ENCODE measurements around the gene ARHGAP11B.
A peak's percentile ranks its signal among the peaks of the same experiment; 100 is the strongest.
"Not testable (repeated sequence)": the region's sequence is repeated elsewhere in the genome, so short reads cannot be mapped to it uniquely, and the experiment has no call there.

Gene ARHGAP11B

DNA sequence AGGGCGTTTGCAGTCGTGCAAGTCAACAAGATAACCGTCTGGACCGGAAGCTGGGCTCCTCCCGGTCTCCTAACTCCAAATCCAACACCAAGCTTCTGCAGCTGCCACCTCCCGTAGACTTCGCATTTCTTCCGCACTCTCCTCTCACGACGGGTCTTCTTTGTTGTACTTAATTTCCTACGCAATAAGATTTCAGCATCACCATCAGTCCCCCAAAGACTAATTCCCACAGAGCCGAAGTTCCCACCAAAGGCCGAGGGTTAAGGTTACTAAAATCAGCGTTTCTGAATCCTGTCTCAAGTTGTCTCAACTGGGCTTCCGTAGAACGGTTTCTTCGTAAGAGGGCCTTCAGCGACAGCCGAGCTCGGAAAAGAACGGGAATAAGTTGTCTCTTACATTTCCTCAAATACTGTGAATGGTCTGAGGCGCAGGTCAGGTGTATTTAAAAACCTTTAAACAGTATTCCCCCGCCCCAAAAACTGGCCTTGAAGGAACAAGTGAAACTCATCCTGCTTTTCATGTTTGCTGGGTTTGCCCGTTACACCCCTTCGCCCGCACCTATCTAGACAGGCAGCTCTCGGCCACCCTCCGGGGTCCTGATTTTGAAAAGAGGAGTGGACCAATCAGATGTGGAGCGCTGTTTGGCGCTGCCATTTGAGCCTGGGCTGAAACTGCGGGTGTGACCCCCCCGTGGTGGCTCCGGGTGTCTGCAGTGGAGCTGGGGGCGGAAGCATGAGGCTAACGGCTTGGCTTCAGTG is at the start of gene ARHGAP11B:
ARHGAP11B (plus strand) TSS at position 693 of the 758 bp plus-strand sequence.
- peak; percentile 98 for DNase-seq (ENCODE audit: low read depth)

DNA sequence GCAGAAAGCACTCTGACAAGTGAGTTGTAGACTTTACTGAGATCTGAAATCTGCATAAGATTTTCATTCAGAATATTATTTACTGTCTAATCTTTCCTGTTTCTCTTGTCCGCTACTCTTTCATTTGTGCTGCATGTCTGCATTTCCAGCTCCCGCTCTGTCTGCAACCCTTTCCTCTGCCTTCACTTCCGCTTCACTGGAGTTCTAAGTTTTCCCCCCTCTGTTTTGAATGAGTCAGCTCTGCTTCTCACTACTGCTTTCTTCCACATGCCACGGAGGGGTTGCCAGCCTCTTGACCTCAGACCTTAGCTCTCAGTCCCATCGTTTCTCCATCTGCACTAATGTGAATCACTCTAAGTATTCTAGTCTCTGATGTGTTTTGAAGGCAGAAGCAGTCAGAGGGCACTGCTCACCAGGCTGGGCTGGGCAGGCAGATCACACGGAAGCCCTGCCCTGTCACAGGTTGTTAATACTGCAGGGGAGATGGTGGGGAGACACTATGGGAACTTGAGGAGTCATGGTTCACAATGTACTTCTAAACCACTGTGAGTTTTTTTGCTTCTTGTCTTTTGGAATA is 46.4 kb upstream of the ARHGAP11B start:
- not testable (repeated sequence) for DNase-seq (ENCODE audit: low read depth)

DNA sequence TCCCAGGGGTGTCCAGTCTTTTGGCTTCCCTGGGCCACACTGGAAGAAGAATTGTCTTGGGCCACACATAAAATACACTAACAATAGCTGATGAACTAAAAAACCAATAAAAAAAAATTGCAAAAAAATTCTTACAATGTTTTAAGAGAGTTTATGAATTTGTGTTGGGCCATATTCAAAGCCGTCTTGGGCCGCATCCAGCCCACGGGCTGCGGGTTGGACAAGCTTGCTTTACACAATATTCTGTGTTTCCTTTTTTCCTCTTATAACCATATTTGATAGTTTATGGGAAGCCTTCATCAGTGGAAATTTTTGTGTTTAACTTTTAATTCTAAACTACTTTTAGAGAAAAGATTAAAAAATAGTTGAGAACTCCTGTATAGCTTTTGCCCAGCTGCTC is 45.2 kb upstream of the ARHGAP11B start:
- DNase-seq (ENCODE audit: low read depth) = not testable (repeated sequence)

DNA sequence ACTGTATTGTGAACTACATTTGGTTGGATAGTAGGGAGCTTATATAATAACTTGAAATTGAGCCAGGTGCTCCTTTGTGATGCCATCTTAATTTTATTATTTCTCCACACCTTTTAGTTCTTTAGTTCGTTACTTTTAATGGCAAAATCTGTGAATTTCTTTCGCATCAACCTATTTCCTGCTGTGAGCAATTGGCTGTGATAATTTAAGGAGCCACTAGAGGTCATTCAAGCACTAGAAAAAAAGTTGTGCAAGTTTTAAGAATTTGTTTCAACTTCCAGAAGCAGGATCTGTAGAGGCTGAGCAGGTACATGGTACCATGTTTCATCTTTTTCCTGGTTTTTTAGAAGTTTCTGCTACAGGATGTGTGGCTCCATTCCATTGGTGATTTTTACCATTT is 27.0 kb upstream of the ARHGAP11B start:
- not testable (repeated sequence) for DNase-seq (ENCODE audit: low read depth)

DNA sequence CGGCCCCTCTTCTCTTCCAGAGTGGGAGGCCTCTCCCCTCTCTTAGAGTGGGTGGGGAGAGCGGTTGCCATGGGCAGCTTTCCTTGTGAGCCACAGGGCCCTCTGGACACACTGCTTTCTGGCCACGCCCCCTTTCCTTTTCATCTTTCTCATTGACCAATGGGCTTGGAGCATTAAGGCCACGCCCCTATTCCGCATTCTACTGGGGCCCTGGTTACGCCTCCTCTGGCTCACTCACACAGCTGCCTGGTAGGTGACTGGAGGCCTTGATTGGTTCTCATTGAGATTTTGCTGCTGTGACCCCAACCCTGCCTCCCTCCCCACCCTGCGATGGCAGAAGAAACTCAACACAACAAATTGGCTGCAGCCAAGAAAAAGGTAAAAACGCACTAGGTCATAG is 22.1 kb upstream of the ARHGAP11B start, which contains the start of gene GOLGA8H:
GOLGA8H (plus strand) TSS at position 233 of the 400 bp plus-strand sequence; CDS start at position 331, 98 bp downstream.
- not testable (repeated sequence) for DNase-seq (ENCODE audit: low read depth)

DNA sequence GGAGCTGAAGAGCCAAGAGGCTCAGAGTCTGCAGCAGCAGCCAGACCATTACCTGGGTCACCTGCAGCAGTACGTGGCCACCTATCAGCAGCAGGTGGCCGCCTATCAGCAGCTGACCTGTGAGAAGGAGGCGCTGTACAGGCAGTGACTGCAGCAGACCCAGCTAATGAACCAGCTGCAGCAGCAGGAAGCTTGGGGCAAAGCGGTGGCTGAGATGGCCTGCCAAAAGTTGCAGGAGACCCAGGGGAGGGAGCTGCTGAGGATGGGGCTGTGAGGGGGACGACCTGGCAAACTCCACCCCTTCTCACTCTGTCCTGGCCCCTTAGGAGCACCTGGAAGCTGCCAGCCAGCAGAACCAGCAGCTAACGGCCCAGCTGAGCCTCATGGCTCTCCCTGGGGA is 13.7 kb upstream of the ARHGAP11B start:
- not testable (repeated sequence) for DNase-seq (ENCODE audit: low read depth)

DNA sequence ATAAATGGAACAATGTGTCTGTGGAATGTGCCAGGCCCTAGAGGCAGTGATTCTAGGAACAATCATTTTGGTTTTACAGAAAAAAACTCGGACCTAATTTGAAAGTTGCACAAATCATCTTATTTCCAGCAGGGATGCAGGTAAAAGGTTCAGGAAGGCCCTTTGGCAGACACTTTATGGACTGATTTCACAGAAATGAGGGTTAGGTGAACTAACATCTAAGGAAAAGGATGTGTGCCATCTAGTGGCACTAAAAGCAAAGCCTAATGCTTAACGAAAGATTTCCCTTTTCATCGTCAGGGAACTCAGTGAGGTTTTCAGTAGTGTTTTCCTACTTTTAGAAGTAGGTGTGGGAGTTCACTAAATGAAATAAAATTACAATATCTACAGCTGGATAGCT is 4.6 kb upstream of the ARHGAP11B start:
- DNase-seq (ENCODE audit: low read depth) = peak; percentile 34

DNA sequence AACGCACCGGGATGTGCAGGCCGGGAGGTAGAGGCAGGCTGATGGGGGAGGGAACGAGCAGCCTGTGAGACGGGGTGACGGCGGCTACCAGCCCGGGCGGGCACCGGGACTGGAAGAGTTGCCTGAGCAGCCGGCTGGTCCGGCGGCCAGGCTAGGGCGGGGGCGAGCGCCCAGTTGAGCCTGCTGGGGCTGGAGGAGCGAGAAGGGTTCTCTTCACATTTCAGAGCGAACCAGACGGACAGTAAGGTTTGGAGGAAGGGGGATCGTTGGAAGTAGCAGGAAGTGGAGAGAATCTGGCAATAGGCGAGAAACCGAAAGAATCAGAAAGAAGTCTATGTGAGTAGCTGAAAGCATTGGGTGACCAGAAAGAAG is 252 bp downstream of the ARHGAP11B start:
- peak; percentile 13 for DNase-seq (ENCODE audit: low read depth)

DNA sequence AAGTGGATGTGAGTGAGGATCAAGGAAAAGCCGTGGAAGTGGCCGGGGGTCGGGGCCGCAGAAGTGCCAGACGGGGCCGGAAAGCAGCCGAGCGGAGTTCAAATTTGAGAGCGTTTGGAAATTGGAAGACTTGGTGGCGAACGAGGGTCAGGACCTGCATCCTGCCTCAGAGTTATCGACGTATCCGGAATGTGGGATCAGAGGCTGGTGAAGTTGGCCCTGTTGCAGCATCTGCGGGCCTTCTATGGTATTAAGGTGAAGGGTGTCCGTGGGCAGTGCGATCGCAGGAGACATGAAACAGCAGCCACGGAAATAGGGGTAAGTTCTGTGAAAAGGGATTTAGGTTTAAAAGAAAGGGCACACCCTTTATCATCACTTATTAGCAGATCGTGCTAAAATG is 704 bp downstream of the ARHGAP11B start:
- peak; percentile 36 for DNase-seq (ENCODE audit: low read depth)

DNA sequence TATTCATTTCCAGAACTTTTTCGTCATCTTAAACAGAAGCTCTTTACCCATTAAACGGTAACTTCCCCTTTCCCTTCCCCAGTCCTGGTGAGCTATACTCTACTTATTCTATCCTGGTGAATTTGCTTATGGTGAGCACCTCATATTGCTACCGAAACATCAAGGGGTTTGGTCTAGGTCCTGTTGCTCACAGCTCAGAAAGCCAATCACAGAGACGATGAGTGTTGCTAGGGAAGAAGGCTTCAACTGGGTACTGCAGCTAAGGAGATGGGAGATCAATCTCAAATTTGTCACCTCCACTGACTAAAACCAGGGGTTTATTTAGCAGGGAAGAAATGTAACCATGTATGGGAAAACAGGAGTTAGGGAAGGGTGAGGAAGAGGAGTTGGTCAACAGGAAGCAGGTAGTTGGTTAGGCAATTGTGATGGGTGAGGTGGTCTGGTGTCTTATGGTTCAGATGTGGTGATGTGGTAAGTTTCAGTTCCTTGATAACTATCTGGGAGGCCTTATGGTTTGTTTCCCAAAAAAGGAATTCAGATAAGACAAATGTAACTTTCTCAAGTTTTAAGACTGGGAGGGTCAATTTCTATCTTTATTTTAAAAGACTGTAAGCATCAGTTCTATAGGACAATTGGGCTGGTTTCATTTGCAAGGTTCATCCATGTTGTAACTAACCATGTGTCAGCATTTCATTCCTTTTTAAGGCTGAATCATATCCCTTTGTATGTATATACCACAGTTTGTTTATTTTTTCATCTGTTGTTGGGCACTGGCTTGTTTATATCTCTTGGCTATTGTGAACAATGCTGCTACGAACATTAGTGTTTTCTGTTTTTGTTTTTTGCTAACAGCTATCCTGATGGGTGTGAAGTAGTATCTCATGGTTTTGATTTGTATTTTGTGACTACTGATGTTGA is 24.3 kb downstream of the ARHGAP11B start:
- DNase-seq (ENCODE audit: low read depth) = peak; percentile 76

DNA sequence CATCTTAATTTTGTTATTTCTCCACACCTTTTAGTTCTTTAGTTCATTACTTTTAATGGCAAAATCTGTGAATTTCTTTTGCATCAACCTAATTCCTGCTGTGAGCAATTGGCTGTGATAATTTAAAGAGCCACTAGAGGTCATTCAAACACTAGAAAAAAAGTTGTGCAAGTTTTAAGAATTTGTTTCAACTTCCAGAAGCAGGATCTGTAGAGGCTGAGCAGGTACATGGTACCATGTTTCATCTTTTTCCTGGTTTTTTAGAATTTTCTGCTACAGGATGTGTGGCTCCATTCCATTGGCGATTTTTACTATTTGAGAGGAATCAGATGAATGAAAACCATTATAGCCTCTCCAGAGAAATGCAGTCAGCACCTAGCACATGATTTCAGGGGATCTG is 35.2 kb downstream of the ARHGAP11B start:
- peak; percentile 24 for DNase-seq (ENCODE audit: low read depth)

DNA sequence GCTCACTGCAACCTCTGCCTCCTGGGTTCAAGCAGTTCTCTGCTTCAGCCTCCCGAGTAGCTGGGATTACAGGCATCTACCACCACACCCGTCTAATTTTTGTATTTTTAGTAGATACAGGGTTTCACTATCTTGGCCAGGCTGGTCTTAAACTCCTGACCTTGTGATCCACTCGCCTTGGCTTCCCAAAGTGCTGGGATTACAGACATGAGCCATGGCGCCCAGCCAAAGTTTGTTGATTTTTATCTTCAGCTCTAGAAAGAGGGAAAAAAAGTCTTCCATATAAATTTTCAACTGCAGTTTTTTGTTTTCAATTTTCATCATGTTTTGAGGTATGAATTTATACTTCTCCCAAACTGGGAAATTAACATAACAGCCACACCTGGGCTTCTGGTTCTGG is 43.7 kb downstream of the ARHGAP11B start:
- not testable (repeated sequence) for DNase-seq (ENCODE audit: low read depth)

DNA sequence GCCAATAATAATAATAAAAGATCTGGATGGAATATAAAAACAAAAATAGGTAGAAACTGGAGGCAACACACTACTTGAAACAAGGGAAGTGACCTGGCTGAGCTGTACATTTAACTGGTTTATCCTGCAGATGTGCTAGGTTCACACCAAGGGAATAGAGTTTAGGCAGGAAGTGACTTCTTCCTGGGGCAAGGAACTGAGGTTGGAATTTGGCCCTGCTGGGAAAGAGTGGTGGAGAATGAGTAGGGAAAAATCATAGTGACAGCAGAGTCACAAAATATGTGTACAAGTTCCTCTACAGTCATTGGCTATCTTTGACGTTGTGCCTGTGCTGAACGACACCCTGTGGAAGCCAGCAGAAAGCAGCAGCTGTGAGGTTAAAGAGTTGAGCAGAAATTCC is 44.1 kb downstream of the ARHGAP11B start:
- DNase-seq (ENCODE audit: low read depth) = peak; percentile 21

DNA sequence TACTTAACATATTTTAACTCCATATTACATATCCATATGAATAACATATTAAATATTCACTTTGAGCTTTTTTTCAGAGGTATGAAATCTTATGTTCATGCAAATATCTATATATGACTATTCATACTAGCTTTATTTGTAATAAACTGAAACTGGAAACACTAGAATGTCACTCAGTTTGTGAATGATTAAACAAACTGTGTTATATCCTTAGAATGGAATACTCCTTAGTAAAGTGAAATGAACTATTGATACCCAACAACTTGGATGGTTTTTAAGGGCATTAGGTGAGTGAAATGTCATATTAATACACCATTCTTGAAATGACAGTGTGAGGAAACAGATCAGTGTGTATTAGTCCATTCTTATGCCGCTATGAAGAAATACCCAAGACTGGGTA is 45.4 kb downstream of the ARHGAP11B start:
- DNase-seq (ENCODE audit: low read depth) = no peak

DNA sequence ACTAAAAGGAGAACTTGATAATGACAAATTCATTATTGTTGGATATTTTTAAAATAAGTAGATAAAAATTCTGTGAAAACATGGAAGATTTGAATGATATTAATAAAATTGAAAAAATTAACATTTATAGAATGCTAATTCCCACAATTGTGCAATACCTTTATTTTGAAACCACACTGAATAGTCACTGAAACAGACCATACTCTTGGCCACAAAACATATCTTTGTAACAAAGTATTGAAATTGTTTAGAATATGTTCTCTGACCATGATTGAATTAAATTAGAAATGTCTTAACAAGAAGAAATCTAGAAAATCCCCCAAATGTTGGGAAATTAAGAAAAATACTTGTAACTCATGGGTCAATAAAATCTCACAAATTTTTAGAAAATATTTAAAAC is 49.2 kb downstream of the ARHGAP11B start:
- DNase-seq (ENCODE audit: low read depth) = no peak

DNA sequence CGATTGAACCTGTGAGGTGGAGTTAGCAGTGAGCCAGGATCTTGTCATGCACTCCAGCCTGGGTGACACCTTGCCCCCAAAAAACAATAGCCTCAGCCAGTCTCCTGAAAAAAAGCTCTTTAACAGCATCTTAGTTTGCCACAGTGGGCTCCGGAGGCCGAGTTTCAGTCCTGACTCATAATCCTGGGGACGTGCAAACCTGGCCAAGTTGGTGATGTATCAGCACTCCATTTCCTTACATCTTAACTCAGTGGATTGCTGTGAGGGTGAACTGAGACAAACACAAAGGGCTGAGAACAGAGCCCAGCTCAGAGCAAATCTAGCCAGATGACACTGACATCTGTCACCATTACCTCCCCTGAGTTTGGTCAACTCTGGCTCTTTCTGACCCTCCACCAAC is 50.0 kb downstream of the ARHGAP11B start:
- DNase-seq (ENCODE audit: low read depth) = peak; percentile 56

DNA sequence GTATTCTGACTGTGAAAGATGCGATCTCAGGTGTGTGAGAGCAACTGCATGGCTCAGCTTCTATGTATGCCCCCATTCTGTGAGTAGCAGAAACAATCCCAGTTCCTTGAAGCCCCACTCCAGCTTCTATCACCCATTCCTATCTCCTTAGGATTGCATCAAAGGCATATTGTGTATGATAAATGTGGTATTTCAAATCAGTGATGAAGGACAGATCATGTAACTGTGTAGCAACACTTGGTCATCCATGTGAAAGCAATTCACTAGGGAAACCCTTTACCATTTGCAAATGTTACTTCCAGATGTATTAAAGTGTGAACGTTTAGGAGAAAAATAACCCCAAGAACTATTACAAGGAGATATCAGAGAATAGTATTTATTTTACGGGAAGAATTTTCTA is 55.1 kb downstream of the ARHGAP11B start:
- not testable (repeated sequence) for DNase-seq (ENCODE audit: low read depth)

DNA sequence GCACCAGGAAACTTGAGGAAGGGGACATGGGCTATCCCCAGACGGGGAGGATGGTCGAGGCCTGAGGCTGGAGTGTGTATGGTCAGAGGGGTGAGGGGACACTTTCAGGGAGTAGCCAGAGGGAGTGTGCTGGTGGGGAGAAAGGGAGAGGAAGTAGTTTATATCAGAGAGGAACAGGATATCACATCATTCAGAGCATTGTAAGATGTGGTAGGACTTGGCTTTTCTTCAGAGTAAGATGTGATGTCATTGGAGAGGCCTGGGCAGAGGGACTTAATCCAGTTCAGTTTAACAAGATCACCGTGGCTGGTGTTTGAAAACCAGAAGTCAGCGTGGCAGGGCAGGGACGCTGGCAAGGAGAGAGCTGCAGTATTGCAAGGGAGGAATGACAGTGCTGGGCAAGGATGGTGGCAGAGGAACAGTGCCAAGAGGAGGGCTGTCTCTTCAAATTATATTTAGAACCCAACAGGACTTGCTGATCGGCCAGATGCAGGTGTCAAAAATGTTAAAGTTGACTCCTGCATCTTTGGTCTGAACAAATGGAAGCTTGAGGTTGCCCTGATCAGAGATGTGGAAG is 59.9 kb downstream of the ARHGAP11B start:
- not testable (repeated sequence) for DNase-seq (ENCODE audit: low read depth)

DNA sequence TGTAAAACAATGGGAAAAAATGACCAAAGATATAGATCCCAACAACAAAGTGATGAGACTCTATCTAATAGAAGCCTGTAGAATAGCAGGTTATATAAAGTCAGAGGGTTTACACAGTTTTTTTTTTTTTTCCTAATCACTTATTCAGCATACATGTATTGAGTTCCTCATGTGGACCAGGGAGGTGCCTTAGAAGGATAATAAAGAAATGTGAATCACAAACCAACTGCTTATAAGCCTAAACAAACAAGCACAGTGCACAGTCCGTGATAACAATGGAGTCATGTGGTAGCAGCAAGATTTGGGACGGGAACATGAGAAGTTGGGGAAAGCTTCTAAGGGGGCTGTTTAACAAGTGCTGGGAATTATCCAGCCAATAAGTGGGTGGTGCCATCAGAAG is 60.7 kb downstream of the ARHGAP11B start:
- not testable (repeated sequence) for DNase-seq (ENCODE audit: low read depth)

All from ELR (cell line).